Smooth muscle cell (in vitro differentiated cells): ENCODE data around the gene TDO2. TPM values are rescaled to one million over a fixed set of nuclear protein-coding genes. Genes with fewer than 3 reads are reported as not detected.

ENCODE experiments used
- DNase-seq: peaks from one replicate; lab custom pipeline; 2025; ENCODE audit not compliant: unreplicated experiment; lab: John Stamatoyannopoulos, UW
- H2AFZ ChIP-seq: fragments of 200-600 bp; sonication (generic); 2 replicates; pipeline ENCODE4 v1.6.0; 2016; ENCODE audit warnings: antibody characterized with exemption, low read depth, mild to moderate bottlenecking
- H3F3A ChIP-seq: fragments of 200-600 bp; sonication (generic); 2 replicates; pipeline ENCODE4 v1.6.0; 2017; ENCODE audit warnings: antibody characterized with exemption, low read depth
- H3K27ac ChIP-seq: fragments of 200-600 bp; sonication (generic); 2 replicates; pipeline ENCODE4 v1.5.1; 2016; ENCODE audit warnings: low read depth, mild to moderate bottlenecking
- H3K27me3 ChIP-seq: fragments of 200-600 bp; sonication (generic); 2 replicates; pipeline ENCODE4 v1.6.1; 2016; ENCODE audit warnings: low read depth, mild to moderate bottlenecking
- H3K36me3 ChIP-seq: fragments of 200-600 bp; sonication (generic); 2 replicates; pipeline ENCODE4 v1.5.1; 2016; ENCODE audit warnings: low read depth
- H3K4me1 ChIP-seq: fragments of 200-600 bp; sonication (generic); 2 replicates; pipeline ENCODE4 v1.5.1; 2016; ENCODE audit warnings: low read depth
- H3K4me2 ChIP-seq: fragments of 200-600 bp; sonication (generic); 2 replicates; pipeline ENCODE4 v1.6.0; 2016; ENCODE audit warnings: mild to moderate bottlenecking
- H3K4me3 ChIP-seq: fragments of 200-600 bp; sonication (generic); 2 replicates; pipeline ENCODE4 v1.5.1; 2016; ENCODE audit warnings: mild to moderate bottlenecking
- H3K79me2 ChIP-seq: fragments of 200-600 bp; sonication (generic); 2 replicates; pipeline ENCODE4 v1.6.0; 2016; ENCODE audit warnings: low read depth, mild to moderate bottlenecking
- H3K9ac ChIP-seq: fragments of 200-600 bp; sonication (generic); 2 replicates; pipeline ENCODE4 v1.6.0; 2016; ENCODE audit warnings: low read depth
- H3K9me3 ChIP-seq: fragments of 200-600 bp; sonication (generic); replicated peaks from 2 replicates; pipeline ENCODE4 v1.5.1; 2016; ENCODE audit warnings: low read depth
- H4K20me1 ChIP-seq: fragments of 200-600 bp; sonication (generic); 2 replicates; pipeline ENCODE4 v1.6.0; 2016; ENCODE audit warnings: low read depth
- CTCF ChIP-seq: fragments of 200-600 bp; sonication (generic); IDR thresholded peaks from 2 replicates; pipeline ENCODE4 v1.5.1; 2017; ENCODE audit warnings: borderline replicate concordance, mild to moderate bottlenecking, antibody characterized with exemption; ENCODE audit not compliant: insufficient read depth, poor library complexity, severe bottlenecking
- WGBS: methylation state at CpG from one replicate; pipeline ENCODE4 v1.1.7; 2016; ENCODE audit warnings: low lambda C conversion rate; 5-methylcytosine and 5-hydroxymethylcytosine counted together
- polyA plus RNA-seq: library from polyadenylated mRNA; unstranded; fragments of >200 nt; fragmentation: Nextera tagmentation; extraction: Ambion mirVana; gene quantifications from 2 replicates; pipeline ENCODE4 v1.2.1, GENCODE V29; 2016
- total RNA-seq: library from RNA; depleted of rRNA; stranded (reverse); fragments of >200 nt; gene quantifications from 2 replicates; pipeline ENCODE4 v1.2.3, GENCODE V29; 2014

Gene TDO2
- total and polyA plus RNA-seq, 2 experiments from 2014 or later: 151 to 180 TPM

GRCh38 chr4:155881555-155881954 lies 21.9 kb upstream of the TDO2 start:
- Histone ChIP-seq H3F3A (no peaks in the 10 kb centered on the region), H3K27ac (no peak overlapping the region), H3K27me3 (no peaks in the 10 kb centered on the region), H3K9ac (no peak overlapping the region), H3K9me3 (no peaks in the 10 kb centered on the region), H3K36me3 (no peaks in the 10 kb centered on the region), H3K4me2 (no peak overlapping the region), H3K4me1 (no peaks in the 10 kb centered on the region), H3K79me2 (no peaks in the 10 kb centered on the region), H4K20me1 (no peaks in the 10 kb centered on the region), H3K4me3 (no peak overlapping the region), H2AFZ (no peak overlapping the region)
- TF ChIP-seq CTCF: no peak
- WGBS: 95% methylated on average over 1 of the region's 1 CpG
- no peak for DNase-seq

- Histone ChIP-seq H3K36me3 (no peaks in the 10 kb centered on the region), H4K20me1 (no peaks in the 10 kb centered on the region), H2AFZ (no peak overlapping the region), H3K79me2 (no peaks in the 10 kb centered on the region), H3K27ac (no peak overlapping the region), H3K4me3 (no peak overlapping the region), H3K4me1 (peaks cover 4% of the 10 kb centered on the region), H3K4me2 (no peak overlapping the region), H3K9ac (no peak overlapping the region), H3K9me3 (no peaks in the 10 kb centered on the region), H3F3A (peaks cover 1% of the 10 kb centered on the region), H3K27me3 (no peaks in the 10 kb centered on the region)
- DNase-seq: no peak
- 95% methylated on average over 3 of the region's 3 CpGs for WGBS
- no peak for TF ChIP-seq CTCF
Observed at GRCh38 chr4:155883895-155884294, 19.6 kb upstream of the TDO2 start.

- WGBS: 84% methylated on average over 6 of the region's 6 CpGs
- H3K79me2 ChIP-seq: no peaks in the 10 kb centered on the region
- H3K4me2 ChIP-seq: no peak overlapping the region
Observed at GRCh38 chr4:155885666-155886065, 17.8 kb upstream of the TDO2 start.

More at GRCh38 chr4:155885666-155886065, 17.8 kb upstream of the TDO2 start:
- H3K9me3 ChIP-seq: no peaks in the 10 kb centered on the region
- H3K9ac ChIP-seq: no peak overlapping the region
- H4K20me1 ChIP-seq: no peaks in the 10 kb centered on the region
- TF ChIP-seq CTCF: no peak
- H3K27me3 ChIP-seq: no peaks in the 10 kb centered on the region
- no peaks in the 10 kb centered on the region for H3K36me3 ChIP-seq
- H2AFZ ChIP-seq: no peak overlapping the region
- DNase-seq: no peak
- H3K4me1 ChIP-seq: peaks cover 7% of the 10 kb centered on the region
- H3K4me3 ChIP-seq: no peak overlapping the region
- H3K27ac ChIP-seq: no peak overlapping the region
- H3F3A ChIP-seq: peaks cover 11% of the 10 kb centered on the region
